Activated CD8-positive, alpha-beta memory T cell treated with anti-CD3 and anti-CD28 coated beads for 4 hours (primary cell): ENCODE measurements around the gene TATDN2.
"Not testable (repeated sequence)": the region's sequence is repeated elsewhere in the genome, so short reads cannot be mapped to it uniquely, and the experiment has no call there.

Source experiments
- DNase-seq, 2 donors: peaks; one replicate each; pipeline ENCODE4 v3.0.0-alpha.2; 2020; ENCODE audit warnings: low read depth in 2 of 2

The TATDN2 gene

GRCh38 chr3:10234526-10235230 is 13.6 kb upstream of the TATDN2 start:
- DNase-seq: no peak

DNA sequence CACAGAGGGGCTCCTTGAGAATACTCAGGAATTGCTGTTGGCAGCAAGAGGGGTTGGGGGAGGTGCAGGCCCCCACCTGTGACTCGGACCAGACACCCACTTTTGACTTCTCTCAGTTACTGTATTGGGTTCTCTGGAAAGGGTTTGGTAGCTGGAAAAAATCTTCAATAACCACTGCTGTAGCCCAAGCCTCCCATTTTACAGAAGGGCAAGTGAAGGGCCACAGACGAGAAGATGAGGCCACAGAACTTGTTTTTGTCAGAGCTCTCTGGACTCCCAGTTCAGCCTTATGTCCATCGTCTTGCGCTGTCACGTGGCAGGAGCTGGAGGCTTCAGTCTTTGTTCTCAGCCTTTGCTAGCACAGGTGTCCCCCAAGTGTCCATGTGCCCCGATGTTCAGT is 12.7 kb upstream of the TATDN2 start:
- DNase-seq: no peak

DNA sequence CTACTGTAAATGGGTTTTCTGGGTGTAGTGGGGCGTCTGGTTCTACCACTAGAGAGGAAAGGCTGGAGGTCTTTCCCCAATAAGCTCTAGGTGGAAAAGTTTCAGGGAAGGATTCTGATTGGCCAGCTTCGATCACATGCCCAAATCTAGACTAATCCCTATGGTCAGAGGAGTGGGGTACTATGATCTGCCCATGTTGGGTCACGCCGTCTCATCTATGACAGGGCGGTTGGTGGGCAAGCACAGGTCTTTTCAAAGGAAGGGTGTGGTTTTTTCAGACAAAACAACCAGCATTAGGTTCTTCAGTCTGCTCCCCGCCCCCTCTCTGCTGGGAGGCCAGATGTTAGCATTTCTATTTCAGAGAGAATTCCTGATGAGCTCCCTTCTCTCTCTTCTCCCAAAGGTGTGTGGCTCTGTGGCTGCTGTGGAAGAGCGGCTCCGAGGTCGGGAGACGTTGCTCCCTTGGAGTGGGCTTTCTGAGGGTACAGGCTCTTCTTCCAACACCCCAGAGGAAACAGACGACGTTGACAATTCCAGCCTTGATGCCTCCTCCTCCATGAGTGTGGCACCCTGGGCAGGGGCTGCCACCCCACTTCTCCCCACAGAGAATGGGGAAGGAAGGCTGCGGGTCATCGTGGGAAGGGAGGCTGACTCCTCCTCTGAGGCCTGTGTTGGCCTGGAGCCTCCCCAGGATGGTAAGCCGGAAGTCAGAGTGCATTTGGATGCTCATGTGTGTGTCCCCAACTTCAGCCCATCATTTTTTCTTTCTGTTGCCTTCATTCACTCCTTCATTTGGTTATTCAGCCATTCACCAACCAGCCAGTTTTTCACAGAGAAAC is 9.7 kb upstream of the TATDN2 start:
- DNase-seq: no peak

- DNase-seq: no peak
These were observed 7.5 kb upstream of the TATDN2 start for GRCh38 chr3:10240799-10241198.

DNA sequence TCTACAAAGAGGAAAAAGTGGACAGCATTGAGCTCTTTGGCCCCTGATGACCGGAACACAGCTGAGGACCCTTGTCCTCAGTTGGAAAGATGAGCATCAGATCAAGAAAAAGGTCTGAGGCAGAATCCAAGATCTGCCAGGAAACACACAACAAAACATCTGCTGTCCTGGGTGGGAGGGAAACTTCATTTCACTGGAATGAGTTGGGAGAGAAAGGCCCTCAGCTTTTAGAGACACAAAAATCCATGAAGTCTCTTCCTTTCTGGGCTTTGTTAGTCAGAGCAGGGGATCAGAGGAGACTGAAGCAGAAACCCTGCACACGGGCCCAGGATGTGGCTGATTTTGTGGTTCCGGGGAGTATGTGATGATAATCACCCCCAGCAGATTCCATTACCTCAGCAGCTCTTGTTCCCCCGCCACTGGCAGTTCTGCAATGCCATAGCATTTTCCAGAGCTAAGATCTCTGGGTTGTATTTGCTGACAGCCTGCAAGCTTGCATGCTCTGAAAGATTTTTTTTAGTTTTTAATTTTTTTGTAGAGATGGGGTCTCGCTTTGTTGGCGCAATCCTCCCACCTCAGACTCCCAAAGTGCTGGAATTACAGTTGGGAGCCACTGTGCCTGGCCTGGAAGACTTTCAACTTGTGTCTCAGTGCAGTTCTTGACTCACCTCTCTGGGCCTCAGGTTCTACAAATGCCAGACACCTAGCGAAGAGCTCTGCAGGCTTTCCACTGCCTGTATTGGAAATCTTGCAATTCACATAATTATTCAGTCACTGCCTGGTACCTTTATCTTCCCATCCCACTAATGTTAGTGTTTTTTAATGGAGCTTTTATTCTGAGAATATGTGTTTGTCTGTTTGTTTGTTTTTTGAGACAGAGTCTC is 5.8 kb upstream of the TATDN2 start:
- peak; percentile 55 to 74 for DNase-seq

DNA sequence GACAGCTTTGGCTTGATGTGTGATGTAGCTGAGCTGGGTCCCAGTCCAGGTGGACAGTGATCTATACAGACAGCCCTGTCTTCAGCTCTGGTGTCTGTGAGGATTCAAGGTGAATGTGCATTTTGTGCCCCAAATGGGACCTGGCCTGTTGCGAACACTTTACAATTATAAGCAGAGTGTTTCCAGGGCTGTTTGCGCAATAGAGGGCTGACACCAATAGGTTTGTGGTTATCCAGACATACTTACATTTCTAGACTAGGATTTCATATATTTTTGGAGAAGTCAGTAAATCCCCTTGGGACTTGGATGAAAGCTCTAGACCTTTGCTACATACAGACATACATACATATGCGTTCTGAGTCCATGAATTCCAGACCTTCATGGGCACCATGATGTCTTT is 4.2 kb upstream of the TATDN2 start:
- no peak for DNase-seq

DNA sequence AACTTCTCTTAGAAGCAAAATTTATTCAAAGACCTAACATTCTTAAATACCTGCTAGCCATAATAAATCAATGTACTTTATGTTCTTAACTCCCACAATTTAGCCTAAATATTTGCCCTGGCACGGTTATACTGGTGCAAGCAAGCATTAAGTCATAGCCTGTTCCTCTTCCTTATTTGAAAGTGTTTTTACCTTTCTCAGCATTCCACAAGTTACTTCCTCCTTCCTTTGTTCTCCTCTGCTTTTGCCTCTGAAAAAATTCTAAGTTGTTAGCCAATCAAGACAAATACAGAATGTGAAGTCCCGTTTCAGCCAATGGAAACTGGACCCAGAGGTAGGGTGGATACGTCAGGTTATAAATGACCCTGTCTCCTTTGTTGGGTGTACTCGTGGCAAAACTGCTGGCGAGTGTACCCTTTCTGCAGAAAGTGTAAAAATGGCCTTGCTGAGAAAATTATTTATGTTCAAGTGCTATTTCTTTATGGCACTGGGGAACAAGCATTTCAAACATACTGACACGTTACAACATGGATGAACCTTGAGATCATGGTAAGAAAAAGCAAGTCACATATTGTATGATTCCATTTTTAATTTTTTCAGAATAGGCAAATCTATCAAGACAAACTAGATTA is 3.1 kb upstream of the TATDN2 start:
- no peak for DNase-seq

GRCh38 chr3:10247679-10248183 is 528 bp upstream of the TATDN2 start:
- DNase-seq: no peak

GRCh38 chr3:10248984-10249748 is 907 bp downstream of the TATDN2 start:
- DNase-seq: peak; percentile 25 to 44

GRCh38 chr3:10249833-10250232 is 1.6 kb downstream of the TATDN2 start:
- DNase-seq: no peak

- DNase-seq: no peak
These were observed 2.7 kb downstream of the TATDN2 start for GRCh38 chr3:10251006-10251405.

- no peak for DNase-seq
These were observed 5.5 kb downstream of the TATDN2 start for GRCh38 chr3:10253731-10254130.

- DNase-seq: no peak
These were observed 7.6 kb downstream of the TATDN2 start for GRCh38 chr3:10255835-10256234.

- no peak for DNase-seq
These were observed 10.8 kb downstream of the TATDN2 start for GRCh38 chr3:10259036-10259435.

DNA sequence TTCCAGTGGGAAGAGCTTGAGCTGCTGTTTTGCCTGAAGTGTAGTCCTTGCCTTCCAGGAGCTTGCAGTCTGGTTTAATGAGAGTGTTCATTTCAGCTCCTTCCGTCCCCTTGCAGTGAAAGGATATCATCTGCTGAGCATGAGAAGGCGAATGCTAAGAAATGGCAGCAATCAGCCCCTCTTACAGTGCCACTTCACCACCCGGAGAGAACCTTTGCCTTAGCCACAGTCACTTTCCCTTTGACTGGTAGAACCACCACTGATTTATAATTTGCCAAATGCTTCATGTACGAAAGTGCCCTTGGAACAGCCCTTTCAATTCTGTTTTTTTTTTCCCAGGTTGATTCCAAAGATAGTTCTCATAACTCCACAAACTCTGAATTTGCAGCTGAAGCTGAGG is 11.5 kb downstream of the TATDN2 start:
- DNase-seq: no peak

- DNase-seq: no peak
These were observed 12.0 kb downstream of the TATDN2 start for GRCh38 chr3:10260211-10260701.

DNA sequence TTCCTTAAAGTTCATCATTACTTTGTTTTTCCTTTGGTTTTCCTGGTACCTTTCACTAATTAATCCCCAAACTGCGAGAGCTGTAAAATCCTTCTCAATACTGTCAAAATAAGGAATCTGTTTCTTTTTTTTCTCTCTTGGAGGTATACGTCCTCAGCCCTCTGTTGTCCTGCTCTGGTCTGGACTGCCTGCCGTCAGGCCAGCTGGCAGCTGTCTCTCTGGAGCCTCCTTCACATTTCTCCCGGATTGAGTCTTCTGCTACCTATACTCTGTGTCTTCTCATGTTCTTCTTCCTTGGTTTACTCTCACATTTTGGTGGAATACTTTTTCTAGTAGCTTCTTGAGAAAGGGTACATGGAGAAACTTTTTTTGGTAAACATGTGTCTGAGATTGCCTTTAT is 13.8 kb downstream of the TATDN2 start:
- no peak for DNase-seq

GRCh38 chr3:10263646-10264363 is 15.5 kb downstream of the TATDN2 start:
- peak; percentile 36 to 56 for DNase-seq

DNA sequence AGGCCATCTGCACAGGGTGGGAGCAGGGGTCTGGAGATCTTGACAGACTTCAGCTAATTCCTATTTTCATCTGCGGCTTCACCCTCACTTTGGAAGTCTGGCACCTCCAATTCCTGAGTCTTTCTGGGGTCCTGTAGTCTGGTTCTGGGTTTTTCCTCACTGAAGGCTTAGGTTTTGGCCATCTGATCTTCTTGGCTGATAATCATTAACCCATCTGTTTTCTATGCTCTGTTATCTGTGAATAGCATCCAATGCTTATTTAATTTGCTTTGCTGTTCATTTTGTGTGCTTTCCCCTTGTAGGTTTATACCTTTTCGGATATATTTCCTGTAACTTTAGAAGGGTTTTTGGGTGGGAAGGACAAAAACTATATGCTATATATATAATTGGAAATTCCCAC is 17.6 kb downstream of the TATDN2 start:
- no peak for DNase-seq

DNA sequence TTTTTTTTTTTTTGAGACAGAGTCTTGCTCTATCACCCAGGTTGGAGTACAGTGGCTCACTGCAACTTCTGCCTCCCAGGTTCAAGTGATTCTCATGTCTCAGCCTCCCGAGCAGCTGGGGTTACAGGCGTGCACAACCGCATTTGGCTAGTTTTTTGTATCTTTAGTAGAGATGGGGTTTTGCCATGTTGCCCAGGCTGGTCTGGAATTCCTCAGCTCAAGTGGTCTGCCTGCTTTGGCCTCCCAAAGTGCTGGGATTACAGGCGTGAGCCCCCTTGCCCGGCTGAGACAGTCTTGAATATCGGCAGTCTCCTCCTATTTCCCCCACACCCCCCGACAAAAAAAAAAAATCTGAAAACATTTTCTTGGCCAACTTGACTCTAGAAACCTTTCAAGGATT is 18.7 kb downstream of the TATDN2 start:
- not testable (repeated sequence) for DNase-seq
